Gastrocnemius medialis (tissue), 4 donors: ENCODE results near the gene RPS25. TPM values are rescaled to one million over a fixed set of nuclear protein-coding genes. Genes with fewer than 3 reads are reported as not detected.
"Not testable (repeated sequence)": the region's sequence is repeated elsewhere in the genome, so short reads cannot be mapped to it uniquely, and the experiment has no call there.

ENCODE experiments used
- ATAC-seq, 2 donors: fragments of 150-250 bp; one replicate each; pipeline ENCODE4 v1.9.1; 2016
- DNase-seq, 2 donors: peaks; one replicate each; pipeline ENCODE4 v3.0.0-alpha.2; 2019
- H3K27ac ChIP-seq, 4 donors: fragments of 200-600 bp; sonication (generic); 1 replicate in 1 of 4; 2 replicates in 3 of 4; pipeline ENCODE4 v1.5.1; 2016 to 2018; ENCODE audit warnings: mild to moderate bottlenecking in 2 of 4, moderate library complexity in 1 of 4
- H3K27me3 ChIP-seq, 3 donors: fragments of 200-600 bp; sonication (generic) in 2 of 3; 1 replicate in 1 of 3; 2 replicates in 2 of 3; pipeline versions ENCODE4 v1.5.1 to v1.6.0; 2016 to 2019; ENCODE audit warnings: mild to moderate bottlenecking in 1 of 3, moderate library complexity in 1 of 3
- H3K36me3 ChIP-seq, 2 donors: fragments of 200-600 bp; sonication (generic) in 1 of 2; one replicate each; pipeline ENCODE4 v1.5.1; 2017 to 2018
- H3K4me1 ChIP-seq, 2 donors: fragments of 200-600 bp; sonication (generic) in 1 of 2; one replicate each; pipeline ENCODE4 v1.5.1; 2016 to 2017; ENCODE audit warnings: mild to moderate bottlenecking in 2 of 2
- H3K4me3 ChIP-seq, 4 donors: fragments of 200-600 bp; sonication (generic) in 3 of 4; 1 replicate in 1 of 4; 2 replicates in 3 of 4; pipeline ENCODE4 v1.5.1; 2016 to 2019; ENCODE audit warnings: mild to moderate bottlenecking in 2 of 4
- H3K9me3 ChIP-seq, 3 donors: fragments of 200-600 bp; sonication (generic) in 2 of 3; 1 replicate in 1 of 3; 2 replicates in 2 of 3; pipeline ENCODE4 v1.5.1; 2016 to 2019
- POLR2A ChIP-seq, 2 donors: fragments of 450-650 bp; IDR thresholded peaks; one replicate each; pipeline ENCODE4 v1.6.1; 2017; ENCODE audit warnings: antibody characterized with exemption in 2 of 2, mild to moderate bottlenecking in 2 of 2, moderate library complexity in 2 of 2
- in situ Hi-C, 4 donors: fragments of 200-750 bp; cut with MboI; loops; one replicate each; pipeline versions ENCODE4 v1.15.0 to v1.8.0; 2017; ENCODE audit warnings: low sequenced_read_pairs in 4 of 4
- intact Hi-C: fragments of 100-400 bp; cut with DNase I; formaldehyde crosslinking; loops from one replicate; pipeline ENCODE4 v1.15.1; 2023; ENCODE audit warnings: low total_unique reads
- total RNA-seq, 4 donors: library from RNA; depleted of rRNA; stranded (reverse); fragments of >200 nt; gene quantifications; one replicate each; pipeline versions ENCODE4 v1.1.0 to v1.2.3, GENCODE V29; 2016
- TF ChIP-seq, protein P1 (sequence below), 5 experiments: fragments of 450-650 bp in 3 of 5; fragments of 200-600 bp in 2 of 5; sonication (generic) in 2 of 5; IDR thresholded peaks in 4 of 5; conservative IDR thresholded peaks in 1 of 5; 1 replicate in 4 of 5; 2 replicates in 1 of 5; pipeline ENCODE4 v1.5.1; 2016 to 2019; ENCODE audit warnings: antibody characterized with exemption in 5 of 5, mild to moderate bottlenecking in 3 of 5, moderate library complexity in 3 of 5

Gene RPS25
- total RNA-seq, 4 donors from 2014 or later, result 1,700 to 2,567 (median 1,849) TPM

DNA sequence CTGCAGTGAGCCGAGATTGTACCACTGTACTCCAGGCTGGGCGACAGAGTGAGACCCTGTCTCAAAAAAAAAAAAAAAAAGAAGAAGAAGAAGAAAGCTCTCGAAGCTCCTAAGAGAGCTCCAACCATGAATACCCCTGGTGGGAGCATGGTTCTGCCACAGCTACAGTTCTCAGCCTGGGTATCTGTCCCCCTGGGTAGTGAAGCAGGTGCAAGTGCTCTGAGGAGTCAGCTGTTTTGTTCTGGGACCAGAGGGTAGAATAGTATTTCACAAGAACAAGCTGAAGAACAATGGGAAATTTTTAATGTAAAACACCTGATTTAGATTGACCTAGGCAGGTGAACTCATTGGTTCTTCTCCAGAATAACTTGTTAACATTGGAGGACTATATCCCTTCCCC, 43.1 kb upstream of the RPS25 start:
- Histone ChIP-seq H3K27me3 (no peaks in the 10 kb centered on the region), H3K4me3 (no peak overlapping the region), H3K9me3 (no peaks in the 10 kb centered on the region), H3K36me3 (peaks cover 0 to 5% of the 10 kb centered on the region in 2 donors), H3K4me1 (peaks cover 12 to 20% of the 10 kb centered on the region in 2 donors), H3K27ac (no peak overlapping the region)
- in situ Hi-C loops (no loop called here), intact Hi-C loops (loop anchor here (10.0 kb wide), 1 partner anchor 144 kb away; the partner anchor contains the start of gene CBL)
- DNase-seq (no peak), ATAC-seq (no peak)
- TF ChIP-seq, protein P1, sequence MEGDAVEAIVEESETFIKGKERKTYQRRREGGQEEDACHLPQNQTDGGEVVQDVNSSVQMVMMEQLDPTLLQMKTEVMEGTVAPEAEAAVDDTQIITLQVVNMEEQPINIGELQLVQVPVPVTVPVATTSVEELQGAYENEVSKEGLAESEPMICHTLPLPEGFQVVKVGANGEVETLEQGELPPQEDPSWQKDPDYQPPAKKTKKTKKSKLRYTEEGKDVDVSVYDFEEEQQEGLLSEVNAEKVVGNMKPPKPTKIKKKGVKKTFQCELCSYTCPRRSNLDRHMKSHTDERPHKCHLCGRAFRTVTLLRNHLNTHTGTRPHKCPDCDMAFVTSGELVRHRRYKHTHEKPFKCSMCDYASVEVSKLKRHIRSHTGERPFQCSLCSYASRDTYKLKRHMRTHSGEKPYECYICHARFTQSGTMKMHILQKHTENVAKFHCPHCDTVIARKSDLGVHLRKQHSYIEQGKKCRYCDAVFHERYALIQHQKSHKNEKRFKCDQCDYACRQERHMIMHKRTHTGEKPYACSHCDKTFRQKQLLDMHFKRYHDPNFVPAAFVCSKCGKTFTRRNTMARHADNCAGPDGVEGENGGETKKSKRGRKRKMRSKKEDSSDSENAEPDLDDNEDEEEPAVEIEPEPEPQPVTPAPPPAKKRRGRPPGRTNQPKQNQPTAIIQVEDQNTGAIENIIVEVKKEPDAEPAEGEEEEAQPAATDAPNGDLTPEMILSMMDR (IDR thresholded peaks at IDR 0.05 in 4 of 5, conservative IDR thresholded peaks at IDR 0.05 in 1 of 5), result no peak
- no peak for TF ChIP-seq POLR2A (IDR thresholded peaks at IDR 0.05)

- H3K4me3 ChIP-seq, H3K27me3 ChIP-seq, H3K27ac ChIP-seq, in situ Hi-C loops, DNase-seq, H3K9me3 ChIP-seq, intact Hi-C loops, ATAC-seq: not testable (repeated sequence)
- H3K4me1 ChIP-seq, result peaks cover 13 to 24% of the 10 kb centered on the region in 2 donors
- H3K36me3 ChIP-seq, result peaks cover 0 to 13% of the 10 kb centered on the region in 2 donors
These were observed 41.0 kb upstream of the RPS25 start for GRCh38 chr11:119059128-119059527.

DNA sequence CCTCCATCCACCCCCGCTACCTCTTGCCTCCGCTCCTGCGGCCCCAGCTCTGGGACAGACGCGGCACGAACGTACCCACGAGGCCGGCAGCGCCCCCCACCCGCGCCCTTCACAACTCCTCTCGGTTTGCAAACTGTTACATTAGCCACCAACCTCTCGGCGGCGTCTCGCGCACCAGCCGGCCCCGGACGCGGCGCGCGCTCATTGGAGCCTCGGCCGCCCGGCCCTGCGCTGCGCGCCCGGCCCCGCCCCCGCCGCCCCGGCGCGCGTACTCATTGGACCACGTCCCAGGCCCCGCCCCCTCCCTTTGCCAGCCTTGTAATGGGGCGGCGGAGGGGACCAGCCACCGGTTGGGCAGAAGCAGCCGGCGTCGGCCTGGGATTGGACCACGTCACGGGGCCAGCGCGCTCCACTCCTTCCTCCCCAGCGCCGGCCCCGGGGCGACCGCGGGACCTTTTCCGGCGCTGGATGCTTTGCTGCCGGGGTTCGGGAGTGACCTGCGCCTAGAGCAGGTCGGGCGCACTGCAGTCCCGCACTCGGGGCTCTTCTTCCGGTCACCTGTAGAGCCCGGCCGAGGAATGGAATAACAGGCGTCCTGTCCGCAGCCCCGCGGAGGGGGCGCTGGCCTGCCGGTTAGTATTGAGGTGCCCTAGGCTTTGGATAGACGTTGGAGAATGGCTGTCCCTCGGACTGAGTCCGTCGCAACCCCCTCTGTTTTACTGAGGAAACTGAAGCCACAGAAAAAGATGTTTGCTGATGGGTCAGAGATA, 39.0 kb upstream of the RPS25 start, which contains the start of gene HYOU1:
Gene HYOU1 (minus strand): TSS at position 206 of the 770 bp plus-strand sequence. CDS start 1,045 bp downstream, outside the sequence.
- H3K9me3 ChIP-seq, result no peaks in the 10 kb centered on the region
- peak within 1 kb of the TSS; percentile 83 to 95 (median 88) for H3K27ac ChIP-seq
- TF ChIP-seq, protein P1 (IDR thresholded peaks at IDR 0.05 in 4 of 5, conservative IDR thresholded peaks at IDR 0.05 in 1 of 5), result peak in 2 of 5 experiments; percentile 19 to 36
- peak; percentile 94 to 95 for TF ChIP-seq POLR2A (IDR thresholded peaks at IDR 0.05)
- no peaks in the 10 kb centered on the region for H3K27me3 ChIP-seq
- H3K36me3 ChIP-seq, result peaks cover 0 to 32% of the 10 kb centered on the region in 2 donors
- in situ Hi-C loops, result no loop called here
- ATAC-seq, result peak; percentile 92 to 93
- peaks cover 13 to 16% of the 10 kb centered on the region in 2 donors for H3K4me1 ChIP-seq
- peak; percentile 97 for DNase-seq
- H3K4me3 ChIP-seq, result peak within 1 kb of the TSS; percentile 73 to 92 (median 80)
- intact Hi-C loops, result loop anchor here (1.0 to 2.0 kb wide), 5 partner anchors 10 to 64 kb away; partner anchors contain the start of genes HINFP and VPS11

- DNase-seq (peak in 1 of 2 donors; percentile 28), ATAC-seq (peak; percentile 6 to 22)
- Histone ChIP-seq H3K4me3 (peak overlapping the region; percentile 73 to 84 (median 78)), H3K9me3 (no peaks in the 10 kb centered on the region), H3K27me3 (no peaks in the 10 kb centered on the region), H3K4me1 (peaks cover 13 to 15% of the 10 kb centered on the region in 2 donors), H3K27ac (peak overlapping the region; percentile 83 to 91 (median 88)), H3K36me3 (peaks cover 0 to 39% of the 10 kb centered on the region in 2 donors)
- TF ChIP-seq, protein P1 (IDR thresholded peaks at IDR 0.05 in 4 of 5, conservative IDR thresholded peaks at IDR 0.05 in 1 of 5), result no peak
- TF ChIP-seq POLR2A (IDR thresholded peaks at IDR 0.05), result no peak
- intact Hi-C loops, result loop anchor here (2.0 kb wide), 2 partner anchors 38 to 60 kb away; a partner anchor contains a TSS
- in situ Hi-C loops, result no loop called here
These were observed 38.4 kb upstream of the RPS25 start for GRCh38 chr11:119056421-119056999.

- Histone ChIP-seq H3K27me3 (no peaks in the 10 kb centered on the region), H3K27ac (peak overlapping the region; percentile 83 to 91 (median 88)), H3K36me3 (peaks cover 0 to 45% of the 10 kb centered on the region in 2 donors), H3K4me1 (peaks cover 13 to 15% of the 10 kb centered on the region in 2 donors), H3K4me3 (peak overlapping the region; percentile 73 to 84 (median 78)), H3K9me3 (no peaks in the 10 kb centered on the region)
- DNase-seq, result no peak
- ATAC-seq, result no peak
- no peak for TF ChIP-seq POLR2A (IDR thresholded peaks at IDR 0.05)
- TF ChIP-seq, protein P1 (IDR thresholded peaks at IDR 0.05 in 4 of 5, conservative IDR thresholded peaks at IDR 0.05 in 1 of 5), result no peak
- in situ Hi-C loops (no loop called here), intact Hi-C loops (loop anchor here (2.0 kb wide), 2 partner anchors 39 to 59 kb away; a partner anchor contains a TSS)
These were observed 37.8 kb upstream of the RPS25 start for GRCh38 chr11:119055901-119056300.
